Measurements from ENCODE around the gene CTSE. TPM values are rescaled to one million over a fixed set of nuclear protein-coding genes. Genes with fewer than 3 reads are reported as not detected.

Gene CTSE
- total RNA-seq (ENCODE audit: low replicate concordance), result 28.6 and 42.0 TPM in 2 replicates
- long read RNA-seq, transcript CTSE-202 (8 exons, 2,071 nt), result minor isoform, 17 of 64 reads
- long read RNA-seq, transcript CTSE-201 (9 exons, 2,228 nt), result major isoform, 38 of 64 reads
- long read RNA-seq, partial matches to known transcripts, result 3 of 64 reads
- long read RNA-seq, other reads (novel, unspliced or antisense), result 6 of 64 reads

DNA sequence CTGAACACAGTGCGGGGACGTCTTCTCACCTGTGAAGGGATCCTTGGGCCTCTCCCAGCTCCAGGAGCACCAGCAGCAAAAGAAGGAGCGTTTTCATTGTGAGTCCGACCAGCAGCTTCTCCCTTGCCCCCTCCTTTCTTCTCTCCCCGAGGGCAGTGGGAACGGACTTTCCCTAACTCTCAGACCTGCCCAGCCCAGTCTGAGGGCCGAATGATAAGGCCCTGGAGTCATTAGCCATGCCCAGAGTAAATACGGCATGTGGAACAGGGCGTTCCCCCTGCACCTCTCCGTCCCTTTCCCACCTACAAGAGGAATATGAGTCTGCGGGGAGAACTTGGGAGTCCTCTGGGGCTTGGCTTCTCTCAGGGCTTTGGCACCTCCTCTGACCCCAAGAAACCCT lies at the start of gene CTSE:
Gene CTSE, minus strand, starts transcription at position 201 of the 400 bp plus-strand sequence. Its CDS starts 104 bp downstream, at position 97.
- DNase-seq (ENCODE audit: extremely low spot score, unreplicated experiment), result peak; percentile 36
- H3K4me1 Mint-ChIP-seq (ENCODE audit: unreplicated experiment), result peaks cover 15% of the 10 kb centered on the region
- H3K36me3 Mint-ChIP-seq, result no peaks in the 10 kb centered on the region
- H3K27me3 Mint-ChIP-seq, result peaks cover 15% of the 10 kb centered on the region
- no peak for TF ChIP-seq CTCF (conservative IDR thresholded peaks at IDR 0.05)
- peaks cover 13% of the 10 kb centered on the region for H3K9me3 Mint-ChIP-seq
- peak within 1 kb of the TSS; percentile 71 for H3K4me3 Mint-ChIP-seq
- H3K27ac Mint-ChIP-seq, result no peak within 1 kb of the TSS

DNA sequence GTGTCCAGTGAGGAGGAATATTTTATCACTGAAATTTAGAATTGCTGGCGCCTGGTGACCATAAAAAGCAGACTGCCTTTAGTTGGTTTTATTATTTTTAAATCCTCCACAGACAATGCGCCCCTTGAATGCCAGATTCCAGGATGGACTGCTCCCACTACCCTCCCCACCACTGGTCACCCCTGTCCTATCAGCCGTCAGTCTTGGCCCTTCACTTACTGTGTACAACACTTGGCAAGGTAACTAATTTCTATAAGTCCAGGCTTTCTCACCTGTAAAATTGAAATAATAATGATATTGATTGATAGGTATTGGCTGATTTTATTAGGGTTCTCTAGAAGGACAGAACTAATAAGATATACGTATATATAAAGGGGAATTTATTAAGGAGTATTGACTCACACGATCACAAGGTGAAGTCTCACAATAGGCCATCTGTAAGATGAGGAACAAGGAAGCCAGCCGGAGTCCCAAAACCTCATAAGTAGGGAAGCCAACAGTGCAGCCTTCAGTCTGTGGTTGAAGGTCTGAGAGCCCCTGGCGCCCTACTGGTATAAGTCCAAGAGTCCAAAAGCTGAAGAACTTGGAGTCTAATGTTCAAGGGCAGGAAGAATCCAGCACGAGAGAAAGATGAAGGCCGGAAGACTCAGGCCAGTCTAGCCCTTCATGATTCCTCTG lies 47.1 kb upstream of the CTSE start:
- Mint-ChIP-seq H3K27me3 (peaks cover 14% of the 10 kb centered on the region), H3K27ac (no peak overlapping the region), H3K36me3 (no peaks in the 10 kb centered on the region), H3K4me3 (no peak overlapping the region), H3K4me1 (ENCODE audit: unreplicated experiment) (peaks cover 5% of the 10 kb centered on the region), H3K9me3 (no peaks in the 10 kb centered on the region)
- TF ChIP-seq CTCF (conservative IDR thresholded peaks at IDR 0.05), result no peak
- no peak for DNase-seq (ENCODE audit: extremely low spot score, unreplicated experiment)

GRCh38 chr1:206068314-206068713 lies 44.6 kb upstream of the CTSE start:
- Mint-ChIP-seq H3K27me3 (peaks cover 10% of the 10 kb centered on the region), H3K36me3 (no peaks in the 10 kb centered on the region), H3K4me1 (ENCODE audit: unreplicated experiment) (peaks cover 5% of the 10 kb centered on the region), H3K4me3 (no peak overlapping the region), H3K27ac (no peak overlapping the region), H3K9me3 (no peaks in the 10 kb centered on the region)
- no peak for DNase-seq (ENCODE audit: extremely low spot score, unreplicated experiment)
- TF ChIP-seq CTCF (conservative IDR thresholded peaks at IDR 0.05), result no peak

DNA sequence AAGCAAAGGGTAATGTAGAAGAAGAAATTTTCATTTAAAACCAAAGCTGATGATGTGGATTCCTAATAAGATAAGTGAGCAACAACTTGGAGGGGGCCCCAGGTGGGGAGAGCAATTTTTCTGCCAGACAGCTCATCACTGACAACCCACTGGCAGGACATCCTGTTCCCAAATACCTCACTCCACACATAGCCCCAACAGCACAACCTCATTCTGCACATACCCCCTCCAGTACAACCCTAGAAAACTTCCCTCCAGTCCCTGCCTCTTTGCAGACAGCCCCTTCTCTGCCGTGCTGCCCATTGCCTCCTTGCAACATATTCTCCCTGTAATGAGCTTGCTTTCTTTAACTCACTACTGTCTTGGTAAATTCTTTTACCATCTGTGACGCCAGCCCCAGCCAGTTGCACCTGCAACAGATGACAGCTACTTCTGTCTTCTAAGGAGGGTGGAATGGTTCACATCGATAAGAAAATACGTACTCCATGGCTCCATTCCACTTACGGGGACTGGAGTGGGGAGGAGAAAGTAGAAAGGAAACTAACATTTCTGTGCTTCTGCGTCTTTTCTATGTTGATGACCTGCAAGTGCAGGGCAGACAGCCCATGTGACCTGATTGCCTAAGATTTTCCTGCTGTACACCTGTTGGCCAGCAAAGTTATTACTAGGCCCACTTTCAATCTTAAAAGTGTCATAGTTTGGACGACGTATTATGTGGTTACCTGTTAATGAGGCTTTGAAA lies 44.0 kb upstream of the CTSE start:
- DNase-seq (ENCODE audit: extremely low spot score, unreplicated experiment), result no peak
- TF ChIP-seq CTCF (conservative IDR thresholded peaks at IDR 0.05), result no peak

DNA sequence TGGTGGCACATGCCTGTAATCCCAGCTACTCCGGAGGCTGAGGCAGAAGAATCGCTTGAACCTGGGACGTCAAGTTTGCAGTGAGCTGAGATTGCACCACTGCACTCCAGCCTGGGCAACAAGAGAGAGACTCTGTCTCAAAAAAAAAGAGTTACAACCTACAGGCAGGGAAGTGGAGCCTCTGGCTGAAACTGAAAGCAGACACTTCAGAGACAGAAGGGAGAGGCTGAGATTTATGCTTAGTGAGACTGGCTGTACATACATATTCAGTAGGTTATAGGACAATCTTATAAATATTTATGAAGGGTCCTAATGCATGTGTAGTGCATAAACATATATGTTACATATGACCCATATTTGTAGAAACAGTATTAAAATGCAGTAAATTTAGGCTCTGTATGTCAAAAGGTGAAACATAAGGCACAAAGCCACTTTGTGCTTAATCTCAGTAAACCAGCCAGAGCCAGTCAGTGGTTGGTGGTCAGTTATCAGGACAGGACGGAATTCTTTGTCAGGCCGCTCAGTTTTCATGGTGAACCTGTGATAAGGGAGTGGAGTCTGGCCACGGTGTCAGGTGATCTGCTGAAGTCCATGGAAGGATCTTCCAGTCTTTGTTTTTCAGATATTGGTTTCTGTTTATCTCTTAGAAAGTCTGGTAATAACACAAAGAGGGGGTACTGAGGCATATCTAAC lies 42.9 kb upstream of the CTSE start:
- Mint-ChIP-seq H3K4me1 (ENCODE audit: unreplicated experiment) (peaks cover 5% of the 10 kb centered on the region), H3K27me3 (peaks cover 10% of the 10 kb centered on the region), H3K27ac (no peak overlapping the region), H3K4me3 (no peak overlapping the region), H3K36me3 (no peaks in the 10 kb centered on the region), H3K9me3 (no peaks in the 10 kb centered on the region)
- no peak for TF ChIP-seq CTCF (conservative IDR thresholded peaks at IDR 0.05)
- DNase-seq (ENCODE audit: extremely low spot score, unreplicated experiment), result no peak

More for the DNA sequence above, 44.0 kb upstream of the CTSE start:
- Mint-ChIP-seq H3K27ac (no peak overlapping the region), H3K4me3 (no peak overlapping the region), H3K36me3 (no peaks in the 10 kb centered on the region), H3K4me1 (ENCODE audit: unreplicated experiment) (peaks cover 5% of the 10 kb centered on the region), H3K27me3 (peaks cover 10% of the 10 kb centered on the region), H3K9me3 (no peaks in the 10 kb centered on the region)
